Stimulated activated CD8-positive, alpha-beta memory T cell treated with anti-CD3 and anti-CD28 coated beads, Interleukin-4, amount 100 ng/mL, for 24 hours (primary cell): Measurements from ENCODE around the gene PLAAT3.
"Not testable (repeated sequence)": the region's sequence is repeated elsewhere in the genome, so short reads cannot be mapped to it uniquely, and the experiment has no call there.

Source experiments
- DNase-seq: peaks from one replicate; pipeline ENCODE4 v3.0.0-alpha.2; 2020; ENCODE audit warnings: low read depth

The PLAAT3 gene

DNA sequence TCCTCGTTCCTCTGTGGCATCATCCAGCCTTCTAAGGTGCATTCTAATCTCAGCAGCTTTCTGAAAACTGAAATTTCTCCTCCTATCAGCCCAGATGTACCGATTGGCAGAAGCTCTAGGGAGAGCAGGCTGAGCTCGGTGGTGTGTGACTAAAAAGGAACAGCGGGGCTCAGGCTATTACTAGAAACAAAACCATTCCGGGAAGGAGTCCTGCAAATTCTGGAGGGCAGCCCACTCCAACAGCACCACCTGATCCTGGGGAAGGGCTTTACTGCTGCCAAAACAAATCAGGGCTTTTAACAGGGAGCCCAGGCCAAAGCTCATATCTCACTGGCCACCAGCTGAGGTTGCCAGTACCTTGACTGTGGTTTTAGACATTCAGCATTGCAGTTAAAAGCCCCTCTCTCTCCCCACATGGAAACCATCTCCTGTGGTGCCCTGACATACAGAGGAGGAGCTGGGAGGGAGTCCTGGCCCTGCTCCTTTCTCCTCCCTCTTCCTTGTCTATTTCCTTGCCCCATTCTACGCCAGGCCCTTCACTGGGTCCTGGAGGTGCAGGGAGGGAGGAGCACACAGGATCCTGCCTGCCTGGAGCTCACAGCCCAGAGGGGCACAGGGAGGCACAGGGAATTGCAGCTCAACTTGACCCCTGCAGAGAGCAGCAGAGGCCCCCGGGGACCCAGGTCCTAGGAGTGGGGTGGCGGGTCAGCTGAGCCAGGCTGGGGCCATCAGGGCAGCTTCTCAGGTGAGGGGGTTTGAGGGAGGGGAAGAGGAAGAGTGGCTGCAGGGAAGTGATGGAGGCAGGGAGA is 76.7 kb downstream of the PLAAT3 start:
- no peak for DNase-seq

DNA sequence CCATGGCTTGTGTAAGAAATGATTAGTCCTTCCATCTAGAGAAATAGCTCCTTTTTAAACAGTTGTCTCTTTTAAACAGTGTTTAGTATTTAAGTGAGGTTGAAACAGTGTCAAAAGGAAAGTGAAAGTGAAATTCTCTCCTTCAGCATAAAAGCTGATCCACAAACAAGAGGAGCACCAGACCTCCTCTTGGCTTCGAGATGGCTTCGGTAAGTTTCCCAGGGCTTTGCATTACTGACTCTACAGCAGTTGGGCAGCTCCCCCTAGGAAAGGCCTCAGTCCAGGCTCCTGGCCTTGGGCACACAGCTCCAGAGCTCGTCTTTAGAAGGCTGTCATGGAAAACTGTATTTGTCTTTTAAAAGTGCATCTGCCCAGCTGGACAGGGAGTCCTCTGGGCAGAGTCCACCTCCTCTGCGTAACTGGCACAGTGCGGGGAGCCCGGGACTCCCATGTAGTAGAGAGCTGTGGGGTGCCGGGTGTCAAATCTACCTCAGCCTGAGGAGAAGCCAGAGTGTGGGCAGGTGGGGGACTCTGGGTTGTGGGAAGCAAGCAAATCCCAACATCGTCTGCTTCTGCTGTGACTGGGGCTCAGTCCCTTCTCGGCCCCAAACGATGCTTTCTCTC is 77.5 kb downstream of the PLAAT3 start, which contains the start of gene PLAAT4:
TSS of gene PLAAT4 (plus strand) at position 140 of the 624 bp plus-strand sequence. CDS start at position 201, 61 bp downstream.
- DNase-seq, result no peak

DNA sequence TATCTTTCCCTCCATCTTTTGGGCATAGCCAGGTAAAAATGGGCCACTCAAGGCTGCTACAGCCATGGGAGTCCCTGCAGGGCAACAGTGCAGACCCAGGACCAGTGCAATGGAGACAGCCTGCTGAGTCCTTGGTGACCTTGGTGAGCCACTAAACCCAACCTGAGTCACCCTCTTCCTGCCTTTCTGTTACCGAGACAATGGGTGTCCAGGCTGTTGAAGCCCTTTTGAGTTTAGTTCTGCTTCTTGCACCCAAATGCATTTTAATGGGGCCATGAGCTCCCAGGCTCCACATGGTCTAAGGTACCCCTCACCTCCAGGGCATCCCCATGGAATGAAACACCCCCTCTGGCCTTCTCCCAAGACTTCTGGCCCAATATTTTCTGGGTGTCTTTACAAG is 78.5 kb downstream of the PLAAT3 start:
- no peak for DNase-seq

DNA sequence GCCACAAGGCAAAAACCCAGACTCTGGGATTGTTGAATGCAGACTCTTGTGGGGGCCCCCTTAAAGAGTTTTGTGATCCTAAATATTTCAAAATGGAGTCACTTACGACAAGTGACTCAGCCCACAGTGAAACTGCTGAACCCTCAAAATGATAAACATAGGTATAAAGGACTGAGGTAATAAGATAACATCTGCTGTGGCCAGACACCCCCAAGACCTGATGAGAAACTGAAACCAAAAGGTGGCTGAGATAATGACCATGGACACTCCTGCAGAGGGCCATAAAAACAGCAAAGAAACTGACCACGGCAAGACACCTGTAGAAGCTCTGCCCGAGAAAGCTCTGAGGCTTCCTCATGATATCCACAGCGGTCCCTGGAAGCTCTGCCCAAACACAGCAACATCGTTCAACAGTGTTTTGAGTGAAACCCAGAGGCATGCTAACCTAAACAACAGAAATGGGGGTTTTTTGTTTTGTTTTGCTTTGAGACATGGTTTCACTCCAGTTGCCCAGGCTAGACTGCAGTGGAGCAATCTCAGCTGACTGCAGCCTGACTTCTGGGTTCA is 79.3 kb downstream of the PLAAT3 start:
- no peak for DNase-seq

DNA sequence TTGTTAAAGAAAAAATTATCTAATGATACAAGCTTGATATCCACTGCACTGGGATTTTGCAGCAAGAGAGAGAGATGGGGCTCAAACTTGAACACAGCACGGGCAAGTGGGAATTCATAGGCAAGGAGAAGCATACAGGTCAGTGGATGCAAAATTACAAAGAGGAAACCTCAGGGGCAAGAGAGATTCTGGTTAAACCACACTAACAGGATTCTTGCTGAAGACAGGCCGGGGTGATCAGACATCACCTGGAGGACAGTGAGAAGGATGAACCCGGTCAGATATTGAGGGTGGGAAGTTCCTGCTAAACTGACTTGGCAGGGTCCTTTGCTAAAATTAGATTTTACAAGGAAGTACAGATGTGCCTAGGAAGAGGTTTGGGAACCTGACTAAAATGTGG is 80.2 kb downstream of the PLAAT3 start:
- DNase-seq, result no peak

DNA sequence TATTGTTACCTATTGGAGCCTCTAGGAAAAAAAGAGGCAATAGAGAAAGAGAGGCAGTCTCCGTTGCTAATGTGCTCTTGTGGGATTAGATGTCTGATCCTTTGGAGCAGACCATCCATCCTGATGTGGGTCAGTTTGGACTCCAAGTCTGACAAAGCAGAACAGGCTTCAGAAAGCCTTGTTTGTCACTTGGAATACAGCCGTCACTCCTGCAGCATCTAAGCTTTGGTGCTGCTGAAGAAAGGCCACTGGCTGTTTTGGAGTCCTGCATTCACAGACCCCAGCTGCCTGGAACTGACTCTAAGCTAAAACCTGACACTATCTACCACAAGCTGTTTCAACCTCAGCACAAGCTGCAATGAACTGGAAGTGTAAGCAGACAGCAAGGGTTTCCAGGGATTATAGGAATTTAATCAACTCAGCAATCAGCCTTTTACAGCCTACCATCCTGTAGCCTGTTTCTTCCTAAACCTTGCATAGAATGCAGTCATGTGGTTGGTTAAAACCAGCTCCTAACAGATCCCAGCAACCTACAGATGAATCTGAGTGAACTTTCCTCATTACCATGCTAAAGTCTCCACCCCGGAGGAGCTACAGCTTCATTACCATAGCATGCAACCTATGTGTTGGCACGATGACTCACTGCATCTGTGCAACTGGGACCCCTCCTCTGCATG is 81.3 kb downstream of the PLAAT3 start:
- DNase-seq, result no peak

DNA sequence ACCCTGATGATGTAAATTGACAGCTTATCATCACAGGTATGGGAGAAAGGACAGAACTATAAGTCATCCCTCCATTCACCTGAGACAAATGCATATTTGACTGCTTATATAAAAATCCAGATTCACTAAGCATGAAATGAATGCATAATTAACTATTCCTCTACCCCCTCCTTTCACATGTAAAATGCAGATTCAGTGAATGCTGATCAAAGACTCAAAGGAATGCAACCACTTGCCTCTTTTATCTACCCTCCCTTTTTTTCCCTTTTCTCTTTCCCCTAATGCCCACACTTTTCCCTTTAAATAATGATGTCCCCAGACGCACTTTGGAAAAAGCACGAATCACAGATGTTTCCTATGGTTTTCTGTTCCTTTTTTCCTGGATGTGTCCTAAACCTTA is 82.1 kb downstream of the PLAAT3 start:
- no peak for DNase-seq

DNA sequence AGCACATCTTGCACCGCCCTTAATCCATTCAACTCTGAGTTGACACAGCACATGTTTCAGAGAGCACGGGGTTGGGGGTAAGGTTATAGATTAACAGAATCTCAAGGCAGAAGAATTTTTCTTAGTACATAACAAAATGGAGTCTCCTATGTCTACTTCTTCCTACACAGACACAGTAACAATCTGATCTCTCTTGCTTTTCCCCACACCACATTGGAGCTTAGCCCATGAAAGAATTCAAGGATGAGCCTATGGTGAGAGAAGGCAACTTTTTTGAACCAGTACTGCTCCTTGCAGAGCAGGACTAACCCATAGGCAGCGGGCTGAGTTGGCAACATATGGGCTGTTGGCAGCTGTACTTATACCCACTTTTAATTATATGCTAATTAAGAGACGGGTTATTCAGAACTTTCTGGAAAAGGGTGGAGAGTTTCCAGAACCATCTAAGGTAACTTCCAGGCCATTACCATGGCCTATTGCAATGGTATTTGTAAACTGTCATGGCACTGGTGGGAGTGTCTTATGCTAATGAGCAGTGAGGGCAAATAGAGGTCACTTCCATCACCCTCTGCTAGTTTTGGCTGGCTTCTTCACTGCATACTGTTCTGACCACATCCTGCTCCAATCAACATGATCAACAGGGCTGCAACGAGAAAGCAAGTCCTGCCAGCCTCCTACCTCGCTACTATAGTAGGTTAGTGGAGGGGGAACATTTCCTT is 83.0 kb downstream of the PLAAT3 start:
- not testable (repeated sequence) for DNase-seq

DNA sequence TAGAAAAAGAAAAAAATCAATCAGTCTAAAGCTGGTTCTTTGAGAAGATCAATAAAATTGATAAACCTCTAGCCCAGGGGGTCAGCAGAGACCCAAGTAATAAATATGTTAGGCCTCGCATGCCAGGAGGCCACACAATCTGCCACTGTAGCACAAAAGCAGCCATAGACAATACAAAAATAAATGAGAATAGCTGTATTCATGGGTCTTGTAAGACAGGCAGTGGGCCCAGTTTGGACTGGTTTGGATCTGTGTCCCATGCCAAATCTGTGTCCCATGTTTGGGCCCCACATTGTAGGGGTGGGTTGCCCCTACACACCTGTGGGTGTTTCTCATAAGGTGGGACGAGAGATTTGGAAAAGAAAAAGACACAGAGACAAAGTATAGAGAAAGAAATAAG is 84.2 kb downstream of the PLAAT3 start:
- no peak for DNase-seq

DNA sequence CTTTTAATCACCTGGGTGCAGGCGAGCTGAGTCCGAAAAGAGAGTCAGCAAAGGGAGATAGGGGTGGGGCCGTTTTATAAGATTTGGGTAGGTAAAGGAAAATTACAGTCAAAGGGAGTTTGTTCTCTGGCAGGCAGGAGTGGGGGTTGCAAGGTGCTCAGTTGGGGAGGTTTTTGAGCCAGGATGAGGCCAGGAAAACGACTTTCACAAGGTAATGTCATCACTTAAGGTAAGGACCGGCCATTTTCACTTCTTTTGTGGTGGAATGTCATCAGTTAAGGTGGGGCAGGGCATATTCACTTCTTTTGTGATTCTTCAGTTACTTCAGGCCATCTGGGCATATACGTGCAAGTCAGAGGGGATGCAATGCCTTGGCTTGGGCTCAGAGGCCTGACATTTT is 84.9 kb downstream of the PLAAT3 start:
- not testable (repeated sequence) for DNase-seq

DNA sequence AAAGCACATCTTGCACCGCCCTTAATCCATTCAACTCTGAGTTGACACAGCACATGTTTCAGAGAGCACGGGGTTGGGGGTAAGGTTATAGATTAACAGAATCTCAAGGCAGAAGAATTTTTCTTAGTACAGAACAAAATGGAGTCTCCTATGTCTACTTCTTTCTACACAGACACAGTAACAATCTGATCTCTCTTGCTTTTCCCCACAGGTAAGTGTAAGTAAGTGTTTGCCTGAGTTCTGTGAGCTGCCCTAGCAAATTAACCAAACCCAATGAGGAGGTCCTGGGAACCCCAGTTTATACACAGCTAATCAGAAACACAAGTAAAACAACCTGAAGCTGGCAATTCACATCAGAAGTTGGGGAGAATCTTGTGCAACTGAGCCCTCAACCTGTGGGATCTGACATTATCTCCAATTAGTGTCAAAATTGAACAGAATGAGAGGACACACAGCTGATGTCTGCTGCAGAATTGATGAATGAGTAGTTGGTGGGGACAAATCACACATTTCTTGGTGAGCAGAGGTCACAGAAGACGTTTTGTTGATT is 85.4 kb downstream of the PLAAT3 start:
- DNase-seq, result not testable (repeated sequence)

DNA sequence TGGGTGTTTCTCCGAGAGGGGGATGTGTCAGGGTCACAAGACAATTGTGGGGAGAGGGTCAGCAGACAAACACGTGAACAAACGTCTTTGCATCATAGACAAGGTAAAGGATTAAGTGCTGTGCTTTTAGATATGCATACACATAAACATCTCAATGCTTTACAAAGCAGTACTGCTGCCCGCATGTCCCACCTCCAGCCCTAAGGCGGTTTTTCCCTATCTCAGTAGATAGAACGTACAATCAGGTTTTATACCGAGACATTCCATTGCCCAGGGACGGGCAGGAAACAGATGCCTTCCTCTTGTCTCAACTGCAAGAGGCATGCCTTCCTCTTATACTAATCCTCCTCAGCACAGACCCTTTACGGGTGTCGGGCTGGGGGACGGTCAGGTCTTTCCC is 86.1 kb downstream of the PLAAT3 start:
- not testable (repeated sequence) for DNase-seq

DNA sequence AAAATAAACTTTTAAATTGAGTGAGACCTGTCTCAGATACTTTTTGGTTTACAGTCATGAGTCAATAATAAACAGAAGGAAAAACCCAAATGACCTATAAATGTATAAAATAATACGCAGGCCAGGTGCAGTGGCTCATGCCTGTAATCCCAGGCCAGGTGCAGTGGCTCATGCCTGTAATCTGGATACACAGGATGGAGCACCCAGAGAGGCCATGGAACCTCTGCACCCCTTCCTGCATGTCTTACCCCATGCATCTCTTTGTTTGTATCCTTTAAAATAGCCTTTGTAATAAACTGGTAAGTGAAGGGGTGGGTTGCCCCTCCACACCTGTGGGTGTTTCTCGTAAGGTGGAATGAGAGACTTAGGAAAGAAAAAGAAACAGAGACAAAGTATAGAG is 86.6 kb downstream of the PLAAT3 start:
- DNase-seq, result no peak
